ENCODE data around the gene NCK2. TPM values are rescaled to one million over a fixed set of nuclear protein-coding genes. Genes with fewer than 3 reads are reported as not detected.

The NCK2 gene
- total and polyA plus RNA-seq, 2 of the 4 experiments (the other 2 are of a cell fraction): 15.8 to 22.2 TPM

DNA sequence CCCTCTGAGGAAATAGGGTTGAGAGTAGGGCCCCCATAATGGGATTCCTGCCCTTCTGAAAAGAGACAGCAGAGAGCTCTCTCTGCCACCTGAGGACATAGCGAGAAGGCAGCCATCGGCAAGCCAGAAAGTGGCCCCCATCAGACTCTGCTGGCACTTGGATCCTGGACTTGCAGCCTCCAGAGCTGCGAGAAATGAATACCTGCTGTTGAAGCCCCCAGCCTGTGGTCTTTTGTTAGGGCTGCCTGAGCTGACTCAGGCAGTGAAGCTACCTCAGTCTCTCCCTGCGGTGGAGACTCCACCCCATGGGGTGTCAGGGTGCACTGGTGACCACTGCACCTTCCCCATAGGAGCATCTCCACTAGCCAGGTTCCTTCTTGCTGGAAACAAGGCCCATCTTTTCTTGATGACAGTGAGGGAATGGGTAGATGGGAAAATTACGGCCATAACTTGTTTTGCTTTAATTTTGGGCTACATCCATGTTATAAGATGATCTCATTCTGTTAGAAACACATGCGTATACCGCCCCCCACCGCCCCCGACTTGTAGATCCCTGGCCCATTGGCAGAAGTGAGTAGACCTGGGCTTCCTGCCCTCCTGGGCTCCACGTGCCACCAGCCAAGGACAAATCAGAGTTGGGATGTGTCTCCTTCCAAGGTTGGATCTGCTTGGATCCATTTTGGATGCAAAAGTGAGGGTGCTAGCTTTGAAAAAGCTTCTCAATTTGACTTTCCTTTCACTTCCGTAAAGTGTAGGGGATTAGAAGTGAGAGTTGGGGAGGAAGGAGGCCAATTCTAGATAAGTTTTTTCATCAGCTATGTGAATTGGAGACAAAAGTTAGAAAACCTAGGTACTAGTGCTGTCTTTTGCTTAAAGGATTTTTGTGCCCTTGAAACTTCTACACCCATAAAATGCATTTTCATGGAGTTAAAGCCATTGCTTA lies 42.9 kb downstream of the NCK2 start:
- dilution Hi-C loops (cut with HindIII; ENCODE audit: low sequenced_read_pairs, unreplicated experiment) (no loop called here), intact Hi-C loops (cut with micrococcal nuclease) (no loop called here), in situ Hi-C loops (cut with MboI; ENCODE audit: low sequenced_read_pairs) (loop anchor here (25.0 kb wide), 1 partner anchor 450 kb away; the partner anchor contains the start of genes C2orf49 and TGFBRAP1)
- H3K14ac ChIP-seq (replicated peaks; ENCODE audit: low read depth, low read length): peak overlapping the region; percentile 10; the same call in 1 of the 2 replicates
- H4K8ac ChIP-seq (ENCODE audit: low read depth in 2 of 2, low read length in 2 of 2): no peak overlapping the region
- peaks cover 50% of the 10 kb centered on the region for H4K20me1 ChIP-seq (ENCODE audit: insufficient read depth, low read length)
- H3K27me3 ChIP-seq (ENCODE audit: control insufficient read depth, insufficient read depth, low read length): no peaks in the 10 kb centered on the region
- no peak for ATAC-seq (ENCODE audit: low read depth)
- no peak overlapping the region for H3K4me3 ChIP-seq (ENCODE audit: insufficient read depth, low read depth, low read length)
- no peak overlapping the region for H3K27ac ChIP-seq (ENCODE audit: insufficient read depth, low read length)
- H3K9me3 ChIP-seq (ENCODE audit: control insufficient read depth, insufficient read depth, low read length): no peaks in the 10 kb centered on the region
- peaks cover 27% of the 10 kb centered on the region for H3K9me1 ChIP-seq (ENCODE audit: insufficient read depth, low read length)
- H3K18ac ChIP-seq (ENCODE audit: low read depth, low read length): 0 out of 2 replicates have a peak overlapping the region, but pooled peaks have one; percentile 12
- 85% methylated on average over 5 of the region's 11 CpGs; no CpG with 5 or more reads in 1 of the 2 experiments for WGBS, 2 experiments (ENCODE audit: extremely low coverage in 2 of 2, insufficient read length in 1 of 2)
- H2AFZ ChIP-seq (replicated peaks; ENCODE audit: low read length, poor library complexity): no peak overlapping the region
- DNase-seq: no peak
- no peak overlapping the region for H3K56ac ChIP-seq (ENCODE audit: extremely low read depth, insufficient read depth, low read length)
- BruUV-seq (replicated peaks): no TSS peak
- no peak overlapping the region for H3K4me2 ChIP-seq (ENCODE audit: low read depth, low read length)
- peak overlapping the region; percentile 4; the same call in 1 of the 2 replicates for H2BK120ac ChIP-seq (ENCODE audit: low read depth, low read length)
- no peak overlapping the region for H4K91ac ChIP-seq (ENCODE audit: insufficient read depth, low read depth, low read length)
- H3K79me1 ChIP-seq (ENCODE audit: low read depth in 1 of 2, low read length in 2 of 2): peaks cover 58 to 77% of the 10 kb centered on the region in 2 experiments
- no peak overlapping the region for H2BK5ac ChIP-seq (ENCODE audit: low read depth, low read length, poor library complexity, severe bottlenecking)
- H3K4me1 ChIP-seq (ENCODE audit: control insufficient read depth, insufficient read depth, low read length): peaks cover 17% of the 10 kb centered on the region
- H2BK15ac ChIP-seq (ENCODE audit: low read depth, low read length): no peak overlapping the region
- POLR2A ChIA-PET (ENCODE audit: unreplicated experiment): no interaction called here
- TF ChIP-seq, protein P1, sequence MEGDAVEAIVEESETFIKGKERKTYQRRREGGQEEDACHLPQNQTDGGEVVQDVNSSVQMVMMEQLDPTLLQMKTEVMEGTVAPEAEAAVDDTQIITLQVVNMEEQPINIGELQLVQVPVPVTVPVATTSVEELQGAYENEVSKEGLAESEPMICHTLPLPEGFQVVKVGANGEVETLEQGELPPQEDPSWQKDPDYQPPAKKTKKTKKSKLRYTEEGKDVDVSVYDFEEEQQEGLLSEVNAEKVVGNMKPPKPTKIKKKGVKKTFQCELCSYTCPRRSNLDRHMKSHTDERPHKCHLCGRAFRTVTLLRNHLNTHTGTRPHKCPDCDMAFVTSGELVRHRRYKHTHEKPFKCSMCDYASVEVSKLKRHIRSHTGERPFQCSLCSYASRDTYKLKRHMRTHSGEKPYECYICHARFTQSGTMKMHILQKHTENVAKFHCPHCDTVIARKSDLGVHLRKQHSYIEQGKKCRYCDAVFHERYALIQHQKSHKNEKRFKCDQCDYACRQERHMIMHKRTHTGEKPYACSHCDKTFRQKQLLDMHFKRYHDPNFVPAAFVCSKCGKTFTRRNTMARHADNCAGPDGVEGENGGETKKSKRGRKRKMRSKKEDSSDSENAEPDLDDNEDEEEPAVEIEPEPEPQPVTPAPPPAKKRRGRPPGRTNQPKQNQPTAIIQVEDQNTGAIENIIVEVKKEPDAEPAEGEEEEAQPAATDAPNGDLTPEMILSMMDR (conservative IDR thresholded peaks at IDR 0.05; ENCODE audit: low read depth, low read length): 0 out of 2 replicates have a peak, but pooled peaks have one; percentile 11
- TF ChIP-seq MAZ (IDR thresholded peaks at IDR 0.05; ENCODE audit: borderline replicate concordance, low read depth, low read length): no peak
- no peak overlapping the region for H4K5ac ChIP-seq (ENCODE audit: low read depth, low read length)
- H2AK9ac ChIP-seq (replicated peaks; ENCODE audit: low read depth, low read length, poor library complexity): no peak overlapping the region
- peak overlapping the region; percentile 41 for H3K4ac ChIP-seq (ENCODE audit: low read depth, low read length)
- H2BK20ac ChIP-seq (ENCODE audit: low read depth, low read length): no peak overlapping the region
- H2AK5ac ChIP-seq (ENCODE audit: low read depth, low read length): peak overlapping the region; percentile 11; the same call in 1 of the 2 replicates
- CTCF ChIA-PET: interaction anchor here (1.0 kb wide), 1 partner anchor 33 kb away, joined by 4 read pairs; no protein-coding TSS in a partner anchor
- peaks cover 1% of the 10 kb centered on the region for H3K36me3 ChIP-seq (ENCODE audit: control insufficient read depth, insufficient read depth, low read length)
- H3K23ac ChIP-seq (ENCODE audit: low read depth, low read length): no peak overlapping the region
- H3K9ac ChIP-seq (ENCODE audit: low read depth, low read length): no peak overlapping the region

All from IMR-90 (cell line).